HEK293T (cell line): Measurements from ENCODE around the gene UBE2S.

Source experiments
- CTCF ChIA-PET: fragments of 350-600 bp; formaldehyde crosslinking; extraction: SDS; loops from one replicate; lab custom pipeline; 2021; ENCODE audit warnings: antibody characterized with exemption, inconsistent platforms; lab: Yijun Ruan, JAX
- POLR2A ChIA-PET: fragments of 350-600 bp; formaldehyde crosslinking; extraction: SDS; loops from one replicate; lab custom pipeline; 2020; ENCODE audit warnings: antibody characterized with exemption, inconsistent platforms; lab: Yijun Ruan, JAX
- DNase-seq: peaks from one replicate; pipeline ENCODE4 v3.0.0; 2012; ENCODE audit warnings: mixed read lengths; ENCODE audit errors: extremely low spot score
- ARNT ChIP-seq: fragments of 450-650 bp; IDR thresholded peaks from 2 replicates; pipeline ENCODE4 v1.6.1; 2017; ENCODE audit warnings: mild to moderate bottlenecking
- BHLHE40 ChIP-seq: fragments of 450-650 bp; IDR thresholded peaks from 2 replicates; pipeline ENCODE4 v1.6.1; 2016; ENCODE audit warnings: mild to moderate bottlenecking, moderate library complexity, borderline replicate concordance
- CTBP1 ChIP-seq: fragments of 450-650 bp; IDR thresholded peaks from 2 replicates; pipeline ENCODE4 v1.6.1; 2016; ENCODE audit warnings: borderline replicate concordance
- ELF4 ChIP-seq: fragments of 450-650 bp; IDR thresholded peaks from 2 replicates; pipeline ENCODE4 v1.6.1; 2017; ENCODE audit warnings: antibody characterized with exemption
- FOXA1 ChIP-seq: fragments of 450-650 bp; IDR thresholded peaks from 2 replicates; pipeline ENCODE4 v1.6.1; 2016; ENCODE audit warnings: mild to moderate bottlenecking
- FOXK2 ChIP-seq: fragments of 450-650 bp; IDR thresholded peaks from 2 replicates; pipeline ENCODE4 v1.6.1; 2016; ENCODE audit warnings: mild to moderate bottlenecking
- FOXM1 ChIP-seq: fragments of 450-650 bp; IDR thresholded peaks from 2 replicates; pipeline ENCODE4 v1.6.1; 2017; ENCODE audit warnings: mild to moderate bottlenecking, borderline replicate concordance
- HDGF ChIP-seq: fragments of 450-650 bp; IDR thresholded peaks from 2 replicates; pipeline ENCODE4 v1.6.1; 2017; ENCODE audit warnings: antibody characterized with exemption, borderline replicate concordance
- L3MBTL2 ChIP-seq: fragments of 450-650 bp; conservative IDR thresholded peaks from 2 replicates; pipeline ENCODE4 v1.6.1; 2016; ENCODE audit warnings: mild to moderate bottlenecking
- LEF1 ChIP-seq: fragments of 450-650 bp; IDR thresholded peaks from 2 replicates; pipeline ENCODE4 v1.6.1; 2017; ENCODE audit warnings: mild to moderate bottlenecking, borderline replicate concordance
- NFRKB ChIP-seq: fragments of 450-650 bp; IDR thresholded peaks from 2 replicates; pipeline ENCODE4 v1.6.1; 2016; ENCODE audit warnings: mild to moderate bottlenecking, moderate library complexity
- SP1 ChIP-seq: fragments of 450-650 bp; IDR thresholded peaks from 2 replicates; pipeline ENCODE4 v1.6.1; 2017
- SUZ12 ChIP-seq: fragments of 450-650 bp; IDR thresholded peaks from 2 replicates; pipeline ENCODE4 v1.6.1; 2016; ENCODE audit warnings: mild to moderate bottlenecking
- TARDBP ChIP-seq: fragments of 450-650 bp; IDR thresholded peaks from 2 replicates; pipeline ENCODE4 v1.6.1; 2016
- ZNF384 ChIP-seq: fragments of 450-650 bp; IDR thresholded peaks from 2 replicates; pipeline ENCODE4 v1.6.1; 2016
- TF ChIP-seq, protein P1 (sequence below): fragments of 450-650 bp; IDR thresholded peaks from 2 replicates; pipeline ENCODE4 v1.6.1; 2016

UBE2S gene

DNA sequence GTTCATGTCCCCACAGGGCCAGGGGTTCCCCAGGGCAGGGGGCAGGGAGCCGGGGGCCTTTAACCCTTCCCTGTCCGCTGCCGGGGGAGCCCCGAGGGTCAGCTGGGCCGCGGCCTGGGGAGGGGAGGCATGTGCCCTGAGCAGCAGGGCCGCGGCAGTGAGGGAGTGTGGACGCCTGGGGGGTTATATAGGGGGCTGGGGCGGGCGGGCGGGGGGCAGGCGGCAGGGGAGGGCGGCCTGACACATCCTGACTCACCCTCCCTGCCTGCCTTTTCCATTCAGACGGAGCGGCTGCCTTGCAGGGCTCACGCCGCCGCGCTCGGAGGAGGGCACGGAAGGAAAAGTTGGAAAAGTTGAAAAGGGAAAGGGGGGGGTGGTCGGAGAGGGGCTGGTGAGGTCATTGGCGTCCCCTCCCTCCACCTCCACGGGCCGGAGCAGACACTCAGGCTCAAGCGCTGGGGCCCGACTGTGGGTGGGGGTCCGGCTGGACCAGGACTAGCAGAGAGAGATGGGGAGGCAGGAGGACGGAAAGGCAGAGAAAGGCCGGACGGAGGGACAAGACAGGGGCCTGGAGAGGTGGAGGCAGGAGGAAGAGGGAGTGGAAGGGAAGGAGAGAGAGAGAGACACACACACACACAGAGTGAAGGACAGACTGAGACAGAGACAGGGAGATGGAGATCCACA, 37.1 kb downstream of the UBE2S start, which contains the start of gene IL11:
TSS of gene IL11 (minus strand) at position 159 of the 684 bp plus-strand sequence. CDS start at position 6, 153 bp downstream.
- no peak for DNase-seq
- ChIA-PET CTCF (no interaction called here), POLR2A (interaction anchor here (1.0 kb wide), 1 partner anchor 37 kb away, joined by 3 read pairs; no protein-coding TSS in a partner anchor)
- TF ChIP-seq FOXK2 (no peak), FOXM1 (no peak), ZNF384 (no peak), NFRKB (no peak)

DNA sequence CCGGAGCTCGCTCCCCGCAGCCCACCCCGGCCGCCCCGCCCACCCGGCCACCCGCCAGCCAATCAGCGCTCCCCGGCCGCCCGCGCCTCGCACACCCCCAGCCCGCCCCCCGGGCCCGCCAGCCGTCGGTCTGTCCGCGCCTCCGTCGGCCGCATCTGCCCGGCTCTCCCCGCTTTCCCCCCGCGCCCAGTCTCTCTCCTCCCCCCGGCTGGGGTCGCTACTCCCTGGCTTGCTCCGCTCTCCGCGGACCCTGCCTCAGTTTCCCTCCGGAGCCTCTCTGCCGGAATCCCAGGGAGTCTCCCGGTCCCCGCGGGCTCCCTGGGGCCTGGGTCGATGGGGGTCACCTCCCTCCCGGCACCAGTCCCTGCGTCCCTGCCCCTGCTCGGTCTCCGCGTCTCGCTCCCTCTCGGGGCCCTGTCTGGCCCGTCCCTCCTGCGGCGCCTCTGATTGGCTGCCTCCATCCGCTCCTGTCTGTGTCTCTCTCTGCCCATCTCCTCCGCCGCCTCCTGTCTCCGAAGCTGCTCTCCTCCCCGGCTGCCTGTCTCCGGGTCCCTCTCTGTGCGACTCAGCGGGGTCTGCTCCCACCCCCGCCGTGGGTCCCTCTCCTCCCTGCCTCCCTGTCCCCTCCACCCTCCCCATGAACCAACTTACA, 37.8 kb downstream of the UBE2S start:
- POLR2A ChIA-PET: interaction anchor here (0.9 to 1.8 kb wide), 3 partner anchors 26 to 37 kb away, joined by 3 to 7 read pairs (median 5); partner anchors contain the start of gene UBE2S
- CTCF ChIA-PET: no interaction called here
- peak; percentile 46 for DNase-seq
- TF ChIP-seq FOXK2 (no peak), TARDBP (no peak), SUZ12 (no peak), ELF4 (no peak), HDGF (no peak), ARNT (no peak), NFRKB (no peak), L3MBTL2 (no peak), ZNF384 (no peak), SP1 (no peak), FOXA1 (no peak), CTBP1 (no peak), LEF1 (no peak), FOXM1 (no peak), BHLHE40 (no peak)
- TF ChIP-seq, protein P1, sequence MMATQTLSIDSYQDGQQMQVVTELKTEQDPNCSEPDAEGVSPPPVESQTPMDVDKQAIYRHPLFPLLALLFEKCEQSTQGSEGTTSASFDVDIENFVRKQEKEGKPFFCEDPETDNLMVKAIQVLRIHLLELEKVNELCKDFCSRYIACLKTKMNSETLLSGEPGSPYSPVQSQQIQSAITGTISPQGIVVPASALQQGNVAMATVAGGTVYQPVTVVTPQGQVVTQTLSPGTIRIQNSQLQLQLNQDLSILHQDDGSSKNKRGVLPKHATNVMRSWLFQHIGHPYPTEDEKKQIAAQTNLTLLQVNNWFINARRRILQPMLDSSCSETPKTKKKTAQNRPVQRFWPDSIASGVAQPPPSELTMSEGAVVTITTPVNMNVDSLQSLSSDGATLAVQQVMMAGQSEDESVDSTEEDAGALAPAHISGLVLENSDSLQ: no peak

DNA sequence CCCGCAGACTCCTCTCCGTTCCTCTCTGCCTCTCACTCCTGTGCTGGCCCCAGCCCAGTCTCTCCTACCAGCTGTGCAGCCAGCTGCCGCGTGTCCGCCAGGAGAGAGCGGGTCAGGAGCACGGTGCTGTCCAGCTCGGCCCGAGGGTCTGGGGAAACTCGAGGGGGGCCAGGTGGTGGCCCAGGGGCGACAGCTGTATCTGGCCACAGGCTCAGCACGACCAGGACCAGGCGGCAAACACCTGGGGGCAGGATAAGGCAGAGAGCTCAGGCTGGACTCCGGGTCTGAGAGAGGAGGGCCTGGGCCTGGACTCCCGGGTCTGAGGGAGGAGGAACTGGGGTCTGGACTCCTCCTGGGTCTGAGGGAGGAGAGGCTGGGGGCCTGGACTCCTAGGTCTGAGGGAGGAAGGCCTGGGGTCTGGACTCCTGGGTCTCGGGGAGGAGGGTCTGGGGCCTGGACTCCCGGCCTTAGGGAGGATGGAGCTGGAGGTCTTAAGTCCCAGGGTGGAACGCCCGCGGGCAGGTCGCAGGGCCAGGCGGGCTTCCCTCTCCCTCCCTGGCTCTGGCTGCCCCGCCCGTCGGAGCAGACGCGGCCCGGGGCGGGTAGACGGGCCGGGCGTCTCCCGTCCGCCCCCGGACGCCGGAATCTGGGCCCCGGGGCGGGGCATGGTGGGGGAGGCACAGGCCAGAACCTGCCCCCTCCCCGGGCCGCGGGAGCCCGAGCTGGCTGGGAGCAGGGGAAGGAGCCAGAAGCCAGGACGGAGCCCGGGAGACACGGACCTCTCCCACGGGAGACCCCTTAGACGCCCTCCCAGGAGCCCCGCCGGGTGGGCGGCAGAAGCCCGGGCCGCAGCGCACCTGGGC, 38.7 kb downstream of the UBE2S start:
- DNase-seq: no peak
- ChIA-PET CTCF (no interaction called here), POLR2A (interaction anchor here (0.9 to 2.0 kb wide), 4 partner anchors 25 to 38 kb away, joined by 3 to 8 read pairs (median 6); partner anchors contain the start of gene UBE2S)
- no peak for TF ChIP-seq HDGF

DNA sequence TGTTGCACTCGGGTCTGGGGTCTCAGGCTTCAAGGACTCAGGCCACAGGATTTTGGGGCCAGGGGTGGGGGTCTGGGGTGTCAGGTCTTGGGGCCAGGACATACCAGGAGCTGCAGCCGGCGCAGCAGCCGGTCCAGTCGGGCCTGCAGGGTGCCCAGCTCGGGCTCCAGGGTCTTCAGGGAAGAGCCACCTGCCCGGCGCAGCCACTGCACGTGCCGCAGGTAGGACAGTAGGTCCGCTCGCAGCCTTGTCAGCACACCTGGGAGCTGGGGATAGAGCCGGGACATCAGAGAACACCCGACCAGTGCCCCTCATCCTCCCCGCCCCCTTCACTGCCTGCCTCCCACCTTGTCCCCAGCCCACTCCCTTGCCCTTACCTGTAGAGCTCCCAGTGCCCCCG, 39.5 kb downstream of the UBE2S start:
- CTCF ChIA-PET: no interaction called here
- no peak for DNase-seq
- POLR2A ChIA-PET: interaction anchor here (1.5 to 2.0 kb wide), 3 partner anchors 29 to 39 kb away, joined by 3 to 8 read pairs (median 7); partner anchors contain the start of gene UBE2S
- TF ChIP-seq ELF4: no peak
- no peak for TF ChIP-seq TARDBP
- no peak for TF ChIP-seq SP1
- no peak for TF ChIP-seq LEF1
- TF ChIP-seq ARNT: no peak

DNA sequence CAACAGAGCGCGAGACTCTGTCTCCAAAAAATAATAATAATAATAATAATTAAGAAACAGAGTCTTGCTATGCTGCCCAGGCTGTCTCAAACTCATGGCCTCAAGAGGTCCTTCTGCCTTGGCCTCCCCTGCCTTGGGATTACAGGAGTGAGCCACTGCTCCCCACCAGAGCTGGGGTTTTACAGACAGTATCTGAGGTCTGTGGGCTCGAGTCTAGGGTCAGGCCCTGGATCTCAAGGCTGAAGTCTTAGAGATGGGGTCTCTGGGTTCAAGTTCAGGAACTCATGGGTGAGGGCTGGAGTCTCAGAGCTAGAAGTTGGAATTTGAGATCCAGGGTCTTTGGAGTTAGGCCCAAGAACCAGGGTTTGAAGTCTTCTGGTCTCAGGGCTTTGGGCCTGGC, 40.8 kb downstream of the UBE2S start:
- CTCF ChIA-PET: no interaction called here
- POLR2A ChIA-PET: interaction anchor here (0.9 kb wide), 1 partner anchor 27 kb away, joined by 3 read pairs; the partner anchor contains the start of gene KMT5C
- no peak for DNase-seq
- no peak for TF ChIP-seq FOXK2
- TF ChIP-seq FOXM1: no peak
- TF ChIP-seq, protein P1: no peak
- TF ChIP-seq ZNF384: no peak
- TF ChIP-seq ARNT: no peak
- TF ChIP-seq HDGF: no peak
- TF ChIP-seq LEF1: no peak
- TF ChIP-seq L3MBTL2: no peak

DNA sequence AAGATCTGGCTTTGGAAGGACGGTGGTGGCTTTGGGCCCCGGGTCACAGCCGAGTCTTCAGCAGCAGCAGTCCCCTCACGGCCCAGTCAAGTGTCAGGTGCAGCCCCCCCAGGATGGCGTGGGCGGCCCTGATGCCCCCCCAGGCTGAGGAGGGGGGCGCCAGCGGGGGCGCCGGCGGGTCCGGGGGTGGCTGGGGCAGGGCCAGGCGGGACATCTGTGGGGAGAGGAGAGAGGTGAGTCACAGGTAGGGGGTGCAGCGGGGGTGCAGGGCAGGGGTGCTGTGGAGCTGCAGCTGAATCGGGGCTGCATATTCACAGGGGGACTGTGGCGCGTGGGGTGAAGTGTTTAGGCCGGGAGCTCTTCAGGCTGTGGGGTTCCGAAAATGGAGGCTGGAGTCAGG, 41.6 kb downstream of the UBE2S start:
- CTCF ChIA-PET: no interaction called here
- POLR2A ChIA-PET: interaction anchor here (0.9 kb wide), 1 partner anchor 26 kb away, joined by 3 read pairs; the partner anchor contains the start of gene KMT5C
- TF ChIP-seq LEF1 (no peak), SP1 (no peak), FOXK2 (no peak), ZNF384 (no peak), ELF4 (no peak), SUZ12 (no peak), FOXA1 (no peak), NFRKB (no peak), CTBP1 (no peak), FOXM1 (no peak), HDGF (no peak), TARDBP (no peak), ARNT (no peak)
- TF ChIP-seq, protein P1: no peak
- DNase-seq: no peak
